Gastroesophageal sphincter (tissue), 4 donors: ENCODE measurements around the gene OR51A7. TPM values are rescaled to one million over a fixed set of nuclear protein-coding genes. Genes with fewer than 3 reads are reported as not detected.

Experiments used
- ATAC-seq: fragments of 150-250 bp; one replicate; pipeline ENCODE4 v1.9.1; 2016; ENCODE audit warnings: mild to moderate bottlenecking, moderate library complexity
- H3K27ac ChIP-seq, 4 donors: fragments of 200-600 bp; sonication (generic) in 3 of 4; 1 replicate in 3 of 4; 2 replicates in 1 of 4; pipeline ENCODE4 v1.5.1; 2016 to 2019
- H3K27me3 ChIP-seq: fragments of 200-600 bp; sonication (generic); one replicate; pipeline ENCODE4 v1.5.1; 2019
- H3K36me3 ChIP-seq, 2 donors: fragments of 200-600 bp; sonication (generic); one replicate each; pipeline ENCODE4 v1.5.1; 2019; ENCODE audit warnings: control low read depth in 1 of 2
- H3K4me1 ChIP-seq, 3 donors: fragments of 200-600 bp; sonication (generic); 1 replicate in 2 of 3; 2 replicates in 1 of 3; pipeline ENCODE4 v1.5.1; 2016 to 2019; ENCODE audit warnings: control low read depth in 2 of 3
- H3K4me3 ChIP-seq, 2 donors: fragments of 200-600 bp; sonication (generic); one replicate each; pipeline ENCODE4 v1.5.1; 2019; ENCODE audit warnings: mild to moderate bottlenecking in 1 of 2, moderate library complexity in 1 of 2
- H3K9me3 ChIP-seq, 3 donors: fragments of 200-600 bp; sonication (generic); one replicate each; pipeline ENCODE4 v1.5.1; 2017 to 2019; ENCODE audit warnings: control low read depth in 2 of 3
- CTCF ChIP-seq, 4 experiments: fragments of 200-600 bp in 2 of 4; fragments of 450-650 bp in 2 of 4; sonication (generic) in 1 of 4; IDR thresholded peaks; one replicate each; pipeline ENCODE4 v1.5.1; 2017 to 2019; ENCODE audit warnings: antibody characterized with exemption in 4 of 4, mild to moderate bottlenecking in 2 of 4, moderate library complexity in 2 of 4
- EP300 ChIP-seq: sonication (generic); formaldehyde crosslinking; IDR thresholded peaks from one replicate; pipeline ENCODE4 v1.6.1; 2017; ENCODE audit warnings: antibody characterized with exemption, mild to moderate bottlenecking
- POLR2A ChIP-seq, 2 donors: fragments of 450-650 bp; IDR thresholded peaks; one replicate each; pipeline ENCODE4 v1.6.1; 2017; ENCODE audit warnings: antibody characterized with exemption in 2 of 2, mild to moderate bottlenecking in 2 of 2, moderate library complexity in 1 of 2
- POLR2AphosphoS5 ChIP-seq: sonication (generic); formaldehyde crosslinking; IDR thresholded peaks from one replicate; pipeline ENCODE4 v1.6.1; 2017; ENCODE audit warnings: antibody characterized with exemption
- WGBS, 2 donors: methylation state at CpG; one replicate each; pipeline ENCODE4 v1.1.5; 2018; ENCODE audit warnings: low coverage in 1 of 2; 5-methylcytosine and 5-hydroxymethylcytosine counted together
- total RNA-seq, 4 donors: library from RNA; depleted of rRNA; stranded (reverse); fragments of >200 nt; gene quantifications; one replicate each; pipeline ENCODE4 v1.1.0, GENCODE V29; 2016

OR51A7 gene
- total RNA-seq, 4 donors from 2014 or later: not detected

- no peak overlapping the region for H3K27ac ChIP-seq
- H3K27me3 ChIP-seq: no peaks in the 10 kb centered on the region
- TF ChIP-seq EP300: no peak
- no peak for TF ChIP-seq POLR2A (IDR thresholded peaks at IDR 0.05)
- TF ChIP-seq CTCF (IDR thresholded peaks at IDR 0.05): no peak
- no peak for TF ChIP-seq POLR2AphosphoS5
- ATAC-seq: no peak
- 71 to 79% methylated on average over 4 of the region's 4 CpGs for WGBS, 2 donors
- H3K36me3 ChIP-seq: no peaks in the 10 kb centered on the region
- H3K4me3 ChIP-seq: no peak overlapping the region
- H3K9me3 ChIP-seq: no peaks in the 10 kb centered on the region
- no peaks in the 10 kb centered on the region for H3K4me1 ChIP-seq
These were observed 22.4 kb upstream of the OR51A7 start for GRCh38 chr11:4881188-4881587.

GRCh38 chr11:4881860-4882500 lies 21.6 kb upstream of the OR51A7 start, which contains the start of gene OR51T1:
Gene OR51T1 (plus strand): TSS chr11:4881900. CDS start chr11:4881900, 0 bp downstream.
- Histone ChIP-seq H3K9me3 (no peaks in the 10 kb centered on the region), H3K27me3 (no peaks in the 10 kb centered on the region), H3K36me3 (no peaks in the 10 kb centered on the region), H3K27ac (no peak within 1 kb of the TSS), H3K4me3 (no peak within 1 kb of the TSS), H3K4me1 (no peaks in the 10 kb centered on the region)
- no peak for ATAC-seq
- no peak for TF ChIP-seq POLR2A (IDR thresholded peaks at IDR 0.05)
- no peak for TF ChIP-seq POLR2AphosphoS5
- TF ChIP-seq EP300: no peak
- no peak for TF ChIP-seq CTCF (IDR thresholded peaks at IDR 0.05)
- 57 to 66% methylated on average over 8 of the region's 8 CpGs for WGBS, 2 donors

- WGBS, 2 donors: 75 to 79% methylated on average over 4 of the region's 5 CpGs
- H3K27me3 ChIP-seq: no peaks in the 10 kb centered on the region
- TF ChIP-seq CTCF (IDR thresholded peaks at IDR 0.05) (no peak), EP300 (no peak), POLR2A (IDR thresholded peaks at IDR 0.05) (no peak)
- H3K27ac ChIP-seq: no peak overlapping the region
- H3K4me1 ChIP-seq: no peaks in the 10 kb centered on the region
- no peaks in the 10 kb centered on the region for H3K36me3 ChIP-seq
- no peak overlapping the region for H3K4me3 ChIP-seq
- no peaks in the 10 kb centered on the region for H3K9me3 ChIP-seq
- no peak for ATAC-seq
These were observed 21.0 kb upstream of the OR51A7 start for GRCh38 chr11:4882543-4882942.

- no peak for TF ChIP-seq CTCF (IDR thresholded peaks at IDR 0.05)
- no peak for TF ChIP-seq POLR2AphosphoS5
- TF ChIP-seq POLR2A (IDR thresholded peaks at IDR 0.05): no peak
- no peak for TF ChIP-seq EP300
- H3K4me3 ChIP-seq: no peak overlapping the region
- no peaks in the 10 kb centered on the region for H3K36me3 ChIP-seq
- H3K9me3 ChIP-seq: no peaks in the 10 kb centered on the region
- ATAC-seq: no peak
- WGBS, 2 donors: 50 to 63% methylated on average over 2 to 3 of the region's 3 CpGs
- no peak overlapping the region for H3K27ac ChIP-seq
- H3K4me1 ChIP-seq: no peaks in the 10 kb centered on the region
- H3K27me3 ChIP-seq: no peaks in the 10 kb centered on the region
These were observed 19.2 kb upstream of the OR51A7 start for GRCh38 chr11:4884361-4884760.

- H3K27ac ChIP-seq: no peak overlapping the region
- no peaks in the 10 kb centered on the region for H3K9me3 ChIP-seq
- WGBS, 2 donors: 82 to 83% methylated on average over 3 of the region's 3 CpGs
- no peaks in the 10 kb centered on the region for H3K4me1 ChIP-seq
- H3K36me3 ChIP-seq: no peaks in the 10 kb centered on the region
- no peaks in the 10 kb centered on the region for H3K27me3 ChIP-seq
- ATAC-seq: no peak
- TF ChIP-seq POLR2AphosphoS5: no peak
- TF ChIP-seq POLR2A (IDR thresholded peaks at IDR 0.05): no peak
- no peak for TF ChIP-seq CTCF (IDR thresholded peaks at IDR 0.05)
- TF ChIP-seq EP300: no peak
- no peak overlapping the region for H3K4me3 ChIP-seq
These were observed 17.4 kb upstream of the OR51A7 start for GRCh38 chr11:4886186-4886585.
